ENCODE results near the gene DROSHA.

Gene DROSHA

GRCh38 chr5:31357038-31357437, 174.9 kb downstream of the DROSHA start:
- Histone ChIP-seq H3K27me3 (replicated peaks) (no peaks in the 10 kb centered on the region), H3K27ac (no peak overlapping the region), H3K36me3 (replicated peaks) (no peaks in the 10 kb centered on the region), H3K4me3 (ENCODE audit: low read depth, low read length) (no peak overlapping the region)
- in situ Hi-C loops (cut with HindIII; ENCODE audit: low pct_ligation_motif_present, low sequenced_read_pairs), result no loop called here
- DNase-seq, result no peak
- no peak for TF ChIP-seq CTCF (IDR thresholded peaks at IDR 0.05; ENCODE audit: low read depth, low read length, missing control alignments)

- Histone ChIP-seq H3K27ac (no peak overlapping the region), H3K27me3 (replicated peaks) (no peaks in the 10 kb centered on the region), H3K36me3 (replicated peaks) (no peaks in the 10 kb centered on the region), H3K4me3 (ENCODE audit: low read depth, low read length) (no peak overlapping the region)
- in situ Hi-C loops (cut with HindIII; ENCODE audit: low pct_ligation_motif_present, low sequenced_read_pairs), result no loop called here
- no peak for TF ChIP-seq CTCF (IDR thresholded peaks at IDR 0.05; ENCODE audit: low read depth, low read length, missing control alignments)
- DNase-seq, result no peak
These were observed 176.6 kb downstream of the DROSHA start for GRCh38 chr5:31355337-31355736.

Measured in brain microvascular endothelial cell (primary cell).